Endothelial cell of umbilical vein (primary cell): ENCODE data around the gene ZNF263. TPM values are rescaled to one million over a fixed set of nuclear protein-coding genes. Genes with fewer than 3 reads are reported as not detected.

Experiments
- BruUV-seq: library from RNA; stranded (reverse); fragments of 400-500 nt; replicated peaks from 2 replicates; lab custom pipeline; 2021; lab: Mats Ljungman, UMichigan
- CTCF ChIA-PET: fragments of 300-600, 350-600 bp; sonication (Branson Sonifier 250); formaldehyde crosslinking; loops from one replicate; lab custom pipeline; 2021; ENCODE audit warnings: antibody characterized with exemption, inconsistent platforms; lab: Charles Lee
- POLR2A ChIA-PET: fragments of 300-600, 350-600 bp; sonication (Branson Sonifier 250); formaldehyde crosslinking; loops from one replicate; lab custom pipeline; 2021; ENCODE audit warnings: antibody characterized with exemption, inconsistent platforms; lab: Charles Lee
- DNase-seq: peaks from one replicate; pipeline ENCODE4 v3.0.0-alpha.2; 2011; ENCODE audit warnings: low read depth, low spot score
- FAIRE-seq: peaks from 2 replicates; lab custom pipeline; 2011; peaks lifted over from hg19 to GRCh38; lab: Jason Lieb, UNC
- H2AFZ ChIP-seq: 2 replicates; pipeline ENCODE4 v1.6.0; 2012; ENCODE audit warnings: low read depth, low read length, control low read depth, inconsistent platforms
- H3K27ac ChIP-seq: 2 replicates; pipeline ENCODE4 v1.5.1; 2011; ENCODE audit warnings: low read depth, mild to moderate bottlenecking, control low read depth, low read length, moderate library complexity; ENCODE audit not compliant: insufficient read depth
- H3K27me3 ChIP-seq, 2 experiments: 2 replicates each; pipeline versions ENCODE4 v1.6.0 to v1.6.1; 2011; ENCODE audit warnings: low read length in 2 of 2, mixed read lengths in 1 of 2; ENCODE audit not compliant: control insufficient read depth in 2 of 2, insufficient read depth in 2 of 2
- H3K36me3 ChIP-seq, 2 experiments: 2 replicates in 1 of 2; 3 replicates in 1 of 2; pipeline ENCODE4 v1.5.1; 2011; ENCODE audit warnings: low read length in 2 of 2, mild to moderate bottlenecking in 1 of 2, moderate library complexity in 1 of 2; ENCODE audit not compliant: control insufficient read depth in 2 of 2, insufficient read depth in 2 of 2; ENCODE audit errors: extremely low read depth in 1 of 2
- H3K4me1 ChIP-seq: 3 replicates; pipeline ENCODE4 v1.5.1; 2011; ENCODE audit warnings: mild to moderate bottlenecking, low read length; ENCODE audit not compliant: control insufficient read depth, insufficient read depth; ENCODE audit errors: extremely low read depth
- H3K4me2 ChIP-seq: 2 replicates; pipeline ENCODE4 v1.6.1; 2011; ENCODE audit warnings: low read length, control low read depth, mixed read lengths; ENCODE audit not compliant: insufficient read depth
- H3K4me3 ChIP-seq, 3 experiments: fragments of 200-600 bp in 1 of 3; sonication (generic), shearing (Covaris generic) in 1 of 3; replicated peaks in 1 of 3; 2 replicates each; pipeline ENCODE4 v1.5.1; 2011 to 2016; ENCODE audit warnings: control low read depth in 3 of 3, low read length in 3 of 3, mild to moderate bottlenecking in 2 of 3, inconsistent platforms in 1 of 3, low read depth in 1 of 3, moderate library complexity in 1 of 3; ENCODE audit not compliant: insufficient read depth in 1 of 3
- H3K79me2 ChIP-seq: 2 replicates; pipeline ENCODE4 v1.6.0; 2012; ENCODE audit warnings: low read length, inconsistent platforms; ENCODE audit not compliant: control insufficient read depth, insufficient read depth
- H3K9ac ChIP-seq: replicated peaks from 2 replicates; pipeline ENCODE3; 2011; ENCODE audit warnings: low read length, control low read depth; ENCODE audit not compliant: insufficient read depth; ENCODE audit errors: extremely low read depth
- H3K9me1 ChIP-seq: replicated peaks from 3 replicates; pipeline ENCODE4 v1.6.0; 2011; ENCODE audit warnings: mild to moderate bottlenecking, low read length; ENCODE audit not compliant: control insufficient read depth, insufficient read depth; ENCODE audit errors: extremely low read depth
- H3K9me3 ChIP-seq: replicated peaks from 2 replicates; pipeline ENCODE4 v1.5.1; 2012; ENCODE audit warnings: low read length, inconsistent platforms; ENCODE audit not compliant: control insufficient read depth, insufficient read depth
- H4K20me1 ChIP-seq: replicated peaks from 2 replicates; pipeline ENCODE3; 2011; ENCODE audit warnings: mild to moderate bottlenecking, low read length; ENCODE audit not compliant: control insufficient read depth, insufficient read depth; ENCODE audit errors: extremely low read depth
- EZH2 ChIP-seq: IDR thresholded peaks from 2 replicates; pipeline ENCODE4 v1.6.1; 2012; ENCODE audit warnings: borderline replicate concordance, low read depth, mild to moderate bottlenecking, moderate library complexity, low read length, inconsistent platforms; ENCODE audit not compliant: severe bottlenecking
- FOS ChIP-seq: IDR thresholded peaks from 2 replicates; pipeline ENCODE4 v1.6.1; 2011; ENCODE audit warnings: mild to moderate bottlenecking, low read length, moderate library complexity, borderline replicate concordance; ENCODE audit not compliant: insufficient read depth
- GATA2 ChIP-seq: IDR thresholded peaks from 2 replicates; pipeline ENCODE4 v1.7.0; 2011; ENCODE audit warnings: low read depth, mild to moderate bottlenecking, moderate library complexity, mixed read lengths, low read length; ENCODE audit not compliant: insufficient read length, insufficient read depth
- JUN ChIP-seq: IDR thresholded peaks from 2 replicates; pipeline ENCODE4 v1.6.1; 2011; ENCODE audit warnings: borderline replicate concordance, low read depth; ENCODE audit not compliant: insufficient read length, insufficient read depth
- MAX ChIP-seq: IDR thresholded peaks from 2 replicates; pipeline ENCODE4 v1.6.1; 2011; ENCODE audit not compliant: insufficient read depth, insufficient read length
- MYC ChIP-seq: IDR thresholded peaks from one replicate; pipeline ENCODE4 v1.6.1; 2011; ENCODE audit warnings: mild to moderate bottlenecking, low read depth, low read length
- POLR2A ChIP-seq: IDR thresholded peaks from 2 replicates; pipeline ENCODE4 v1.6.1; 2012; ENCODE audit warnings: low read depth, mild to moderate bottlenecking, control low read depth, low read length
- POLR2AphosphoS5 ChIP-seq: IDR thresholded peaks from 2 replicates; pipeline ENCODE4 v1.6.1; 2012; ENCODE audit warnings: low read depth, mild to moderate bottlenecking, control low read depth, low read length, moderate library complexity; ENCODE audit not compliant: insufficient read depth
- dilution Hi-C: fragments of 300-500 bp; cut with MboI; formaldehyde crosslinking; loops from one replicate; pipeline ENCODE4 v1.15.0; 2019; ENCODE audit warnings: low sequenced_read_pairs; ENCODE audit not compliant: extremely low pct_ligation_motif_present
- intact Hi-C: fragments of 100-400 bp; cut with micrococcal nuclease; formaldehyde crosslinking; loops from one replicate; pipeline ENCODE4 v1.10.0; 2022
- polyA plus RNA-seq, 4 experiments: library from polyadenylated mRNA; depleted of rRNA in 3 of 4; stranded (reverse) in 3 of 4; unstranded in 1 of 4; fragments of >200 nt; gene quantifications; 2 replicates each; pipeline versions ENCODE4 v1.2.1 to v1.2.3, GENCODE V29; 2011 to 2012; ENCODE audit warnings: missing spikeins in 1 of 4
- total RNA-seq: library from RNA; stranded (reverse); gene quantifications from 2 replicates; pipeline ENCODE4 v1.2.3, GENCODE V29; 2021
- TF ChIP-seq, protein P1 (sequence below), 2 donors: IDR thresholded peaks; 1 replicate in 1 of 2; 2 replicates in 1 of 2; pipeline ENCODE4 v1.5.1; 2011; ENCODE audit warnings: low read length in 2 of 2, mild to moderate bottlenecking in 2 of 2, moderate library complexity in 2 of 2, control low read depth in 1 of 2, inconsistent platforms in 1 of 2, low read depth in 1 of 2; ENCODE audit not compliant: insufficient read depth in 1 of 2; ENCODE audit errors: extremely low read depth in 1 of 2

ZNF263 gene
- total and polyA plus RNA-seq, 2 donors (not counting 3 experiments of a cell fraction or from before 2014, with no cell fraction given) = 10.9 to 20.8 TPM

- Histone ChIP-seq H3K9ac (no peak overlapping the region), H3K36me3 (no peaks in the 10 kb centered on the region), H3K4me3 (no peak overlapping the region), H3K9me1 (no peaks in the 10 kb centered on the region), H3K27me3 (no peaks in the 10 kb centered on the region), H2AFZ (no peak overlapping the region), H3K4me1 (no peaks in the 10 kb centered on the region), H3K27ac (no peak overlapping the region), H3K9me3 (no peaks in the 10 kb centered on the region), H3K79me2 (no peaks in the 10 kb centered on the region), H3K4me2 (no peak overlapping the region), H4K20me1 (no peaks in the 10 kb centered on the region)
- CTCF ChIA-PET = no interaction called here
- dilution Hi-C loops (no loop called here), intact Hi-C loops (no loop called here)
- POLR2A ChIA-PET = interaction anchor here (0.5 kb wide), 1 partner anchor 451 kb away, joined by 3 read pairs; no protein-coding TSS in a partner anchor
- no TSS peak for BruUV-seq
- TF ChIP-seq GATA2 (no peak), EZH2 (no peak), MAX (no peak), POLR2AphosphoS5 (no peak), MYC (no peak), JUN (no peak), FOS (no peak), POLR2A (no peak)
- TF ChIP-seq, protein P1, sequence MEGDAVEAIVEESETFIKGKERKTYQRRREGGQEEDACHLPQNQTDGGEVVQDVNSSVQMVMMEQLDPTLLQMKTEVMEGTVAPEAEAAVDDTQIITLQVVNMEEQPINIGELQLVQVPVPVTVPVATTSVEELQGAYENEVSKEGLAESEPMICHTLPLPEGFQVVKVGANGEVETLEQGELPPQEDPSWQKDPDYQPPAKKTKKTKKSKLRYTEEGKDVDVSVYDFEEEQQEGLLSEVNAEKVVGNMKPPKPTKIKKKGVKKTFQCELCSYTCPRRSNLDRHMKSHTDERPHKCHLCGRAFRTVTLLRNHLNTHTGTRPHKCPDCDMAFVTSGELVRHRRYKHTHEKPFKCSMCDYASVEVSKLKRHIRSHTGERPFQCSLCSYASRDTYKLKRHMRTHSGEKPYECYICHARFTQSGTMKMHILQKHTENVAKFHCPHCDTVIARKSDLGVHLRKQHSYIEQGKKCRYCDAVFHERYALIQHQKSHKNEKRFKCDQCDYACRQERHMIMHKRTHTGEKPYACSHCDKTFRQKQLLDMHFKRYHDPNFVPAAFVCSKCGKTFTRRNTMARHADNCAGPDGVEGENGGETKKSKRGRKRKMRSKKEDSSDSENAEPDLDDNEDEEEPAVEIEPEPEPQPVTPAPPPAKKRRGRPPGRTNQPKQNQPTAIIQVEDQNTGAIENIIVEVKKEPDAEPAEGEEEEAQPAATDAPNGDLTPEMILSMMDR (IDR thresholded peaks at IDR 0.05; ENCODE audit: extremely low read depth in 1 of 2, insufficient read depth in 1 of 2, low read depth in 1 of 2, low read length in 2 of 2) = no peak
- no peak for DNase-seq
- no peak for FAIRE-seq
These were observed 34.3 kb upstream of the ZNF263 start for GRCh38 chr16:3249020-3249419.
